ENCODE measurements around the gene N4BP2.

Gene N4BP2

GRCh38 chr4:40152637-40153036 lies 96.0 kb downstream of the N4BP2 start:
- no peaks in the 10 kb centered on the region for H3K27me3 Mint-ChIP-seq (ENCODE audit: low read depth)
- no peak overlapping the region for H3K27ac Mint-ChIP-seq
- peaks cover 16% of the 10 kb centered on the region for H3K4me1 Mint-ChIP-seq (ENCODE audit: low read depth)
- H3K9me3 Mint-ChIP-seq = peaks cover 14% of the 10 kb centered on the region
- peaks cover 30% of the 10 kb centered on the region for H3K36me3 Mint-ChIP-seq (ENCODE audit: low read depth)
- H3K4me3 Mint-ChIP-seq = no peak overlapping the region

- H3K27me3 Mint-ChIP-seq (ENCODE audit: low read depth) = no peaks in the 10 kb centered on the region
- H3K9me3 Mint-ChIP-seq = no peaks in the 10 kb centered on the region
- peaks cover 23% of the 10 kb centered on the region for H3K36me3 Mint-ChIP-seq (ENCODE audit: low read depth)
- no peak overlapping the region for H3K27ac Mint-ChIP-seq
- no peak overlapping the region for H3K4me3 Mint-ChIP-seq
- peaks cover 8% of the 10 kb centered on the region for H3K4me1 Mint-ChIP-seq (ENCODE audit: low read depth)
Observed at GRCh38 chr4:40157436-40157835, 100.8 kb downstream of the N4BP2 start.

- Mint-ChIP-seq H3K4me3 (no peak overlapping the region), H3K27ac (no peak overlapping the region), H3K36me3 (ENCODE audit: low read depth) (peaks cover 28% of the 10 kb centered on the region)
Observed at GRCh38 chr4:40160258-40160657, 103.6 kb downstream of the N4BP2 start.

GRCh38 chr4:40164459-40164858 lies 107.8 kb downstream of the N4BP2 start:
- no peak overlapping the region for H3K4me3 Mint-ChIP-seq
- no peaks in the 10 kb centered on the region for H3K27me3 Mint-ChIP-seq (ENCODE audit: low read depth)
- peaks cover 35% of the 10 kb centered on the region for H3K36me3 Mint-ChIP-seq (ENCODE audit: low read depth)
- peaks cover 10% of the 10 kb centered on the region for H3K9me3 Mint-ChIP-seq
- H3K27ac Mint-ChIP-seq = no peak overlapping the region
- H3K4me1 Mint-ChIP-seq (ENCODE audit: low read depth) = peaks cover 7% of the 10 kb centered on the region

More at GRCh38 chr4:40160258-40160657, 103.6 kb downstream of the N4BP2 start:
- H3K27me3 Mint-ChIP-seq (ENCODE audit: low read depth) = no peaks in the 10 kb centered on the region
- H3K9me3 Mint-ChIP-seq = no peaks in the 10 kb centered on the region
- peaks cover 4% of the 10 kb centered on the region for H3K4me1 Mint-ChIP-seq (ENCODE audit: low read depth)

- Mint-ChIP-seq H3K4me1 (ENCODE audit: low read depth) (peaks cover 7% of the 10 kb centered on the region), H3K36me3 (ENCODE audit: low read depth) (peaks cover 33% of the 10 kb centered on the region), H3K9me3 (peaks cover 10% of the 10 kb centered on the region), H3K4me3 (no peak overlapping the region), H3K27ac (no peak overlapping the region), H3K27me3 (ENCODE audit: low read depth) (no peaks in the 10 kb centered on the region)
Observed at GRCh38 chr4:40165916-40166315, 109.3 kb downstream of the N4BP2 start.

- Mint-ChIP-seq H3K9me3 (peaks cover 10% of the 10 kb centered on the region), H3K27me3 (ENCODE audit: low read depth) (no peaks in the 10 kb centered on the region), H3K4me1 (ENCODE audit: low read depth) (peaks cover 13% of the 10 kb centered on the region), H3K27ac (no peak overlapping the region), H3K4me3 (no peak overlapping the region), H3K36me3 (ENCODE audit: low read depth) (peaks cover 30% of the 10 kb centered on the region)
Observed at GRCh38 chr4:40168070-40168469, 111.4 kb downstream of the N4BP2 start.

GRCh38 chr4:40170588-40170987 lies 113.9 kb downstream of the N4BP2 start:
- Mint-ChIP-seq H3K4me1 (ENCODE audit: low read depth) (peaks cover 17% of the 10 kb centered on the region), H3K27me3 (ENCODE audit: low read depth) (no peaks in the 10 kb centered on the region), H3K4me3 (no peak overlapping the region), H3K27ac (no peak overlapping the region), H3K9me3 (peaks cover 10% of the 10 kb centered on the region), H3K36me3 (ENCODE audit: low read depth) (peaks cover 19% of the 10 kb centered on the region)

GRCh38 chr4:40173470-40173875 lies 116.8 kb downstream of the N4BP2 start:
- peaks cover 19% of the 10 kb centered on the region for H3K4me1 Mint-ChIP-seq (ENCODE audit: low read depth)
- H3K36me3 Mint-ChIP-seq (ENCODE audit: low read depth) = peaks cover 8% of the 10 kb centered on the region
- H3K9me3 Mint-ChIP-seq = no peaks in the 10 kb centered on the region
- peak overlapping the region; percentile 48 for H3K4me3 Mint-ChIP-seq
- H3K27me3 Mint-ChIP-seq (ENCODE audit: low read depth) = peaks cover 3% of the 10 kb centered on the region
- H3K27ac Mint-ChIP-seq = no peak overlapping the region

GRCh38 chr4:40176602-40177001 lies 120.0 kb downstream of the N4BP2 start:
- peaks cover 3% of the 10 kb centered on the region for H3K36me3 Mint-ChIP-seq (ENCODE audit: low read depth)
- H3K27me3 Mint-ChIP-seq (ENCODE audit: low read depth) = peaks cover 3% of the 10 kb centered on the region
- H3K9me3 Mint-ChIP-seq = peaks cover 3% of the 10 kb centered on the region
- no peak overlapping the region for H3K27ac Mint-ChIP-seq
- H3K4me1 Mint-ChIP-seq (ENCODE audit: low read depth) = peaks cover 22% of the 10 kb centered on the region
- H3K4me3 Mint-ChIP-seq = no peak overlapping the region

GRCh38 chr4:40177591-40177990 lies 120.9 kb downstream of the N4BP2 start:
- Mint-ChIP-seq H3K27ac (no peak overlapping the region), H3K4me3 (no peak overlapping the region), H3K36me3 (ENCODE audit: low read depth) (peaks cover 2% of the 10 kb centered on the region), H3K4me1 (ENCODE audit: low read depth) (peaks cover 22% of the 10 kb centered on the region), H3K9me3 (peaks cover 3% of the 10 kb centered on the region), H3K27me3 (ENCODE audit: low read depth) (peaks cover 3% of the 10 kb centered on the region)

GRCh38 chr4:40178672-40179071 lies 122.0 kb downstream of the N4BP2 start:
- no peak overlapping the region for H3K27ac Mint-ChIP-seq
- H3K4me3 Mint-ChIP-seq = no peak overlapping the region
- H3K4me1 Mint-ChIP-seq (ENCODE audit: low read depth) = peaks cover 15% of the 10 kb centered on the region
- peaks cover 3% of the 10 kb centered on the region for H3K27me3 Mint-ChIP-seq (ENCODE audit: low read depth)
- H3K36me3 Mint-ChIP-seq (ENCODE audit: low read depth) = peaks cover 2% of the 10 kb centered on the region
- H3K9me3 Mint-ChIP-seq = peaks cover 3% of the 10 kb centered on the region

- H3K27ac Mint-ChIP-seq = no peak overlapping the region
- H3K4me3 Mint-ChIP-seq = no peak overlapping the region
- peaks cover 3% of the 10 kb centered on the region for H3K27me3 Mint-ChIP-seq (ENCODE audit: low read depth)
- peaks cover 19% of the 10 kb centered on the region for H3K4me1 Mint-ChIP-seq (ENCODE audit: low read depth)
- peaks cover 3% of the 10 kb centered on the region for H3K9me3 Mint-ChIP-seq
- peaks cover 2% of the 10 kb centered on the region for H3K36me3 Mint-ChIP-seq (ENCODE audit: low read depth)
Observed at GRCh38 chr4:40179360-40179759, 122.7 kb downstream of the N4BP2 start.

GRCh38 chr4:40180356-40180755 lies 123.7 kb downstream of the N4BP2 start:
- Mint-ChIP-seq H3K36me3 (ENCODE audit: low read depth) (peaks cover 2% of the 10 kb centered on the region), H3K27ac (no peak overlapping the region), H3K27me3 (ENCODE audit: low read depth) (peaks cover 3% of the 10 kb centered on the region), H3K9me3 (peaks cover 3% of the 10 kb centered on the region), H3K4me1 (ENCODE audit: low read depth) (peaks cover 20% of the 10 kb centered on the region), H3K4me3 (no peak overlapping the region)

- H3K4me3 Mint-ChIP-seq = no peak overlapping the region
- H3K9me3 Mint-ChIP-seq = peaks cover 3% of the 10 kb centered on the region
- H3K36me3 Mint-ChIP-seq (ENCODE audit: low read depth) = peaks cover 2% of the 10 kb centered on the region
- peaks cover 18% of the 10 kb centered on the region for H3K4me1 Mint-ChIP-seq (ENCODE audit: low read depth)
- H3K27ac Mint-ChIP-seq = no peak overlapping the region
- H3K27me3 Mint-ChIP-seq (ENCODE audit: low read depth) = peaks cover 3% of the 10 kb centered on the region
Observed at GRCh38 chr4:40182001-40182400, 125.4 kb downstream of the N4BP2 start.

- no peaks in the 10 kb centered on the region for H3K27me3 Mint-ChIP-seq (ENCODE audit: low read depth)
- peaks cover 23% of the 10 kb centered on the region for H3K4me1 Mint-ChIP-seq (ENCODE audit: low read depth)
- peaks cover 6% of the 10 kb centered on the region for H3K36me3 Mint-ChIP-seq (ENCODE audit: low read depth)
- no peak overlapping the region for H3K27ac Mint-ChIP-seq
- peaks cover 3% of the 10 kb centered on the region for H3K9me3 Mint-ChIP-seq
- H3K4me3 Mint-ChIP-seq = no peak overlapping the region
Observed at GRCh38 chr4:40182954-40183353, 126.3 kb downstream of the N4BP2 start.
